HCT116 (cell line): ENCODE measurements around the gene IL15. TPM values are rescaled to one million over a fixed set of nuclear protein-coding genes. Genes with fewer than 3 reads are reported as not detected.

Experiments used
- ATAC-seq: fragments of 200-7000 bp; cut with Tn5 transposase; 2 replicates; pipeline ENCODE4 v1.9.1; 2020; ENCODE audit warnings: mild to moderate bottlenecking, moderate library complexity
- BruUV-seq: library from RNA; stranded (reverse); fragments of 400-500 nt; replicated peaks from 2 replicates; lab custom pipeline; 2021; lab: Mats Ljungman, UMichigan
- CTCF ChIA-PET: fragments of 300-600 bp; sonication (Branson Sonifier 250); formaldehyde crosslinking; loops from one replicate; lab custom pipeline; 2021; ENCODE audit warnings: antibody characterized with exemption; lab: Charles Lee
- POLR2A ChIA-PET: fragments of 300-600, 350-600 bp; sonication (Branson Sonifier 250); formaldehyde crosslinking; loops from one replicate; lab custom pipeline; 2021; ENCODE audit warnings: antibody characterized with exemption; lab: Charles Lee
- RAD21 ChIA-PET, 2 experiments: fragments of 300-600 bp; sonication (Branson Sonifier 250); formaldehyde crosslinking; loops; one replicate each; lab custom pipeline; 2023; ENCODE audit warnings: low total read pairs in 2 of 2; ENCODE audit not compliant: uncharacterized antibody in 2 of 2, unreplicated experiment in 2 of 2, low non-redundant PET in 1 of 2; lab: Charles Lee
- DNase-seq: peaks from one replicate; pipeline ENCODE4 v3.0.0-alpha.2; 2010; ENCODE audit warnings: low read depth, low spot score
- H2AFZ ChIP-seq: fragments of 200-600 bp; shearing (Covaris generic), sonication (generic); 2 replicates; pipeline ENCODE4 v1.6.1; 2017; ENCODE audit warnings: low read depth, mixed run types, mixed read lengths, antibody characterized with exemption, low read length; ENCODE audit not compliant: poor library complexity, severe bottlenecking
- H3K27ac ChIP-seq: 2 replicates; pipeline ENCODE4 v1.5.1; 2012; ENCODE audit warnings: low read depth, low read length
- H3K27me3 ChIP-seq: fragments of 200-600 bp; sonication (generic); 2 replicates; pipeline ENCODE4 v1.6.1; 2016; ENCODE audit warnings: mixed run types, low read length, mixed read lengths; ENCODE audit not compliant: insufficient read depth
- H3K36me3 ChIP-seq, 2 experiments: fragments of 200-500 bp in 1 of 2; fragments of 200-600 bp in 1 of 2; sonication (Bioruptor generic) in 1 of 2; sonication (generic) in 1 of 2; 2 replicates each; pipeline versions ENCODE4 v1.5.1 to v1.6.1; 2014 to 2016; ENCODE audit warnings: low read length in 2 of 2, inconsistent platforms in 1 of 2, mixed read lengths in 1 of 2, mixed run types in 1 of 2; ENCODE audit not compliant: insufficient read depth in 2 of 2, control insufficient read depth in 1 of 2
- H3K4me1 ChIP-seq, 2 experiments: fragments of 200-600 bp in 1 of 2; sonication (generic) in 1 of 2; 2 replicates each; pipeline versions ENCODE4 v1.5.1 to v1.6.1; 2012 to 2017; ENCODE audit warnings: low read length in 2 of 2, inconsistent platforms in 1 of 2, mild to moderate bottlenecking in 1 of 2, mixed read lengths in 1 of 2, mixed run types in 1 of 2, moderate library complexity in 1 of 2; ENCODE audit not compliant: insufficient read depth in 2 of 2, control insufficient read depth in 1 of 2
- H3K4me2 ChIP-seq: fragments of 200-600 bp; sonication (generic); 2 replicates; pipeline ENCODE4 v1.6.1; 2017; ENCODE audit warnings: mixed run types, low read length, mixed read lengths
- H3K4me3 ChIP-seq, 2 experiments: fragments of 200-600 bp in 1 of 2; sonication (generic) in 1 of 2; replicated peaks in 1 of 2; 2 replicates each; pipeline ENCODE4 v1.5.1; 2011 to 2016; ENCODE audit warnings: low read length in 2 of 2, control low read depth in 1 of 2, low read depth in 1 of 2, mild to moderate bottlenecking in 1 of 2, mixed read lengths in 1 of 2, mixed run types in 1 of 2
- H3K79me2 ChIP-seq: fragments of 200-600 bp; sonication (generic); 2 replicates; pipeline ENCODE4 v1.6.1; 2017; ENCODE audit warnings: mild to moderate bottlenecking, mixed run types, low read length, moderate library complexity, mixed read lengths; ENCODE audit not compliant: insufficient read depth
- H3K9ac ChIP-seq: fragments of 200-600 bp; sonication (generic); 2 replicates; pipeline ENCODE4 v1.6.1; 2016; ENCODE audit warnings: low read length, mixed read lengths
- H3K9me2 ChIP-seq: fragments of 200-600 bp; sonication (generic), shearing (Covaris generic); 2 replicates; pipeline ENCODE4 v1.6.1; 2017; ENCODE audit warnings: mixed run types, mild to moderate bottlenecking, moderate library complexity; ENCODE audit not compliant: insufficient read depth
- H3K9me3 ChIP-seq, 2 experiments: fragments of 200-500 bp in 1 of 2; fragments of 200-600 bp in 1 of 2; sonication (Bioruptor generic) in 1 of 2; sonication (generic) in 1 of 2; 2 replicates each; pipeline ENCODE4 v1.6.1; 2014 to 2017; ENCODE audit warnings: low read length in 2 of 2, mixed read lengths in 2 of 2, inconsistent platforms in 1 of 2, low read depth in 1 of 2, mild to moderate bottlenecking in 1 of 2, mixed run types in 1 of 2, moderate library complexity in 1 of 2; ENCODE audit not compliant: control insufficient read depth in 1 of 2, insufficient read depth in 1 of 2
- H4K20me1 ChIP-seq: fragments of 200-600 bp; sonication (generic), shearing (Covaris generic); 2 replicates; pipeline ENCODE4 v1.6.1; 2017; ENCODE audit warnings: mixed run types, mild to moderate bottlenecking, moderate library complexity; ENCODE audit not compliant: insufficient read depth
- ATF3 ChIP-seq: IDR thresholded peaks from 2 replicates; pipeline ENCODE4 v1.6.1; 2012
- CBX3 ChIP-seq: IDR thresholded peaks from 2 replicates; pipeline ENCODE4 v1.6.1; 2012; ENCODE audit warnings: low read depth
- CEBPB ChIP-seq: IDR thresholded peaks from 2 replicates; pipeline ENCODE4 v1.6.1; 2012; ENCODE audit warnings: low read depth
- EGR1 ChIP-seq: IDR thresholded peaks from 2 replicates; pipeline ENCODE4 v1.6.1; 2012; ENCODE audit warnings: low read depth
- ELF1 ChIP-seq: IDR thresholded peaks from 2 replicates; pipeline ENCODE4 v1.6.1; 2012; ENCODE audit warnings: low read depth, borderline replicate concordance
- FOSL1 ChIP-seq: IDR thresholded peaks from 2 replicates; pipeline ENCODE4 v1.6.1; 2012; ENCODE audit warnings: low read depth
- POLR2AphosphoS5 ChIP-seq: IDR thresholded peaks from 2 replicates; pipeline ENCODE4 v1.6.1; 2011; ENCODE audit warnings: mild to moderate bottlenecking, low read depth, low read length, moderate library complexity
- RAD21 ChIP-seq: IDR thresholded peaks from 2 replicates; pipeline ENCODE4 v1.6.1; 2012; ENCODE audit warnings: low read depth, mild to moderate bottlenecking
- REST ChIP-seq: IDR thresholded peaks from 2 replicates; pipeline ENCODE4 v1.6.1; 2012; ENCODE audit warnings: low read depth
- SIN3A ChIP-seq: IDR thresholded peaks from 2 replicates; pipeline ENCODE4 v1.6.1; 2012; ENCODE audit warnings: low read depth
- SP1 ChIP-seq: IDR thresholded peaks from 2 replicates; pipeline ENCODE4 v1.6.1; 2012; ENCODE audit warnings: low read depth
- SRF ChIP-seq: IDR thresholded peaks from 2 replicates; pipeline ENCODE4 v1.6.1; 2012; ENCODE audit warnings: low read depth
- TCF7L2 ChIP-seq: IDR thresholded peaks from 2 replicates; pipeline ENCODE4 v1.7.0; 2011; ENCODE audit warnings: borderline replicate concordance, inconsistent platforms; ENCODE audit not compliant: insufficient read depth, insufficient read length; ENCODE audit errors: extremely low read depth
- YY1 ChIP-seq: IDR thresholded peaks from 2 replicates; pipeline ENCODE4 v1.6.1; 2011; ENCODE audit warnings: low read length, low read depth, moderate library complexity, mild to moderate bottlenecking; ENCODE audit not compliant: insufficient replicate concordance; ENCODE audit errors: extremely low read depth
- ZNF274 ChIP-seq: fragments of 200-500 bp; sonication (Bioruptor generic); IDR thresholded peaks from 2 replicates; pipeline ENCODE4 v1.6.1; 2014; ENCODE audit warnings: mild to moderate bottlenecking, low read depth, low read length, inconsistent platforms
- intact Hi-C: fragments of 100-400 bp; cut with micrococcal nuclease; formaldehyde crosslinking; loops from 2 replicates; pipeline ENCODE4 v1.10.0; 2022
- total RNA-seq: library from RNA; stranded (reverse); gene quantifications from one replicate; pipeline ENCODE4 v1.2.1, GENCODE V29; 2021; ENCODE audit not compliant: unreplicated experiment
- TF ChIP-seq, protein P1 (sequence below), 3 experiments: fragments of 200-600 bp in 1 of 3; sonication (generic) in 1 of 3; IDR thresholded peaks in 2 of 3; conservative IDR thresholded peaks in 1 of 3; 2 replicates each; pipeline ENCODE4 v1.5.1; 2012 to 2017; ENCODE audit warnings: low read depth in 2 of 3, low read length in 2 of 3, antibody characterized with exemption in 1 of 3, borderline replicate concordance in 1 of 3, control low read depth in 1 of 3, mild to moderate bottlenecking in 1 of 3, mixed read lengths in 1 of 3, mixed run types in 1 of 3, moderate library complexity in 1 of 3; ENCODE audit not compliant: insufficient read depth in 1 of 3

IL15 gene
- total RNA-seq, 1 experiment from 2014 or later, result 1.2 TPM

DNA sequence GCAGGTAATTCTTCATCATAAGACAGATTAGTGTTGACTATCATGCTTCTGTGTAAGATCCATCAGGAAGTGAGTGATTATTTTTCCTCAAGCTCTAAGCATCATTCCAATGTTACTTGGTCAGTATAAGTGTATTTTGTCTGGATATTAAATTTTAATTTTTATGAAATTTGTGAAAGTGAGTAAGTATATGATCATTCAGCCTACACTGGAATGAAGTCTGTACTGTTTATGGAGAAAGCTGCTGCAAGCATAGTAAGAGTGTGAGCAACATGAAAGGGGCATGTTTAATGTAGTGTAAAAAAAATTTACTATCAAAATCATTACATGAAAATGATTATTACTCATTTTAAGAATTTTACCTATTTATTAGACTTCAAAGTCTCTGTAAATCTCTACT, 84.8 kb downstream of the IL15 start (continued):
- TF ChIP-seq REST, result no peak
- TF ChIP-seq ELF1, result no peak
- no peak for TF ChIP-seq SRF
- TF ChIP-seq YY1, result no peak
- TF ChIP-seq TCF7L2, result no peak
- TF ChIP-seq, protein P1, sequence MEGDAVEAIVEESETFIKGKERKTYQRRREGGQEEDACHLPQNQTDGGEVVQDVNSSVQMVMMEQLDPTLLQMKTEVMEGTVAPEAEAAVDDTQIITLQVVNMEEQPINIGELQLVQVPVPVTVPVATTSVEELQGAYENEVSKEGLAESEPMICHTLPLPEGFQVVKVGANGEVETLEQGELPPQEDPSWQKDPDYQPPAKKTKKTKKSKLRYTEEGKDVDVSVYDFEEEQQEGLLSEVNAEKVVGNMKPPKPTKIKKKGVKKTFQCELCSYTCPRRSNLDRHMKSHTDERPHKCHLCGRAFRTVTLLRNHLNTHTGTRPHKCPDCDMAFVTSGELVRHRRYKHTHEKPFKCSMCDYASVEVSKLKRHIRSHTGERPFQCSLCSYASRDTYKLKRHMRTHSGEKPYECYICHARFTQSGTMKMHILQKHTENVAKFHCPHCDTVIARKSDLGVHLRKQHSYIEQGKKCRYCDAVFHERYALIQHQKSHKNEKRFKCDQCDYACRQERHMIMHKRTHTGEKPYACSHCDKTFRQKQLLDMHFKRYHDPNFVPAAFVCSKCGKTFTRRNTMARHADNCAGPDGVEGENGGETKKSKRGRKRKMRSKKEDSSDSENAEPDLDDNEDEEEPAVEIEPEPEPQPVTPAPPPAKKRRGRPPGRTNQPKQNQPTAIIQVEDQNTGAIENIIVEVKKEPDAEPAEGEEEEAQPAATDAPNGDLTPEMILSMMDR (IDR thresholded peaks at IDR 0.05 in 2 of 3, conservative IDR thresholded peaks at IDR 0.05 in 1 of 3; ENCODE audit: borderline replicate concordance in 1 of 3, insufficient read depth in 1 of 3, low read depth in 2 of 3, low read length in 2 of 3), result no peak
- TF ChIP-seq FOSL1, result no peak

- H3K4me1 ChIP-seq, result no peaks in the 10 kb centered on the region
- H3K79me2 ChIP-seq, result no peaks in the 10 kb centered on the region
- intact Hi-C loops, result no loop called here
- no peaks in the 10 kb centered on the region for H3K9me2 ChIP-seq
- CTCF ChIA-PET, result no interaction called here
- no peaks in the 10 kb centered on the region for H3K9me3 ChIP-seq
- no peak overlapping the region for H3K4me2 ChIP-seq
- H3K36me3 ChIP-seq, result no peaks in the 10 kb centered on the region
- RAD21 ChIA-PET, result no interaction called here
- no peak overlapping the region for H3K9ac ChIP-seq
- DNase-seq, result no peak
- H3K27me3 ChIP-seq, result no peaks in the 10 kb centered on the region
- POLR2A ChIA-PET, result no interaction called here
- ATAC-seq, result no peak
- H2AFZ ChIP-seq, result no peak overlapping the region
- BruUV-seq, result no TSS peak
- no peaks in the 10 kb centered on the region for H4K20me1 ChIP-seq
- no peak overlapping the region for H3K4me3 ChIP-seq
- no peak overlapping the region for H3K27ac ChIP-seq
- TF ChIP-seq RAD21, result no peak
- TF ChIP-seq TCF7L2, result no peak
- no peak for TF ChIP-seq YY1
- no peak for TF ChIP-seq CEBPB
- TF ChIP-seq SIN3A, result no peak
- TF ChIP-seq CBX3, result no peak
- TF ChIP-seq ATF3, result no peak
- no peak for TF ChIP-seq EGR1
- TF ChIP-seq SP1, result no peak
- no peak for TF ChIP-seq ZNF274
- TF ChIP-seq POLR2AphosphoS5, result no peak
- no peak for TF ChIP-seq REST
- TF ChIP-seq SRF, result no peak
- no peak for TF ChIP-seq ELF1
These were observed 88.3 kb downstream of the IL15 start for GRCh38 chr4:141724646-141725045.
